ENCODE measurements around the gene SMIM23.

DNA sequence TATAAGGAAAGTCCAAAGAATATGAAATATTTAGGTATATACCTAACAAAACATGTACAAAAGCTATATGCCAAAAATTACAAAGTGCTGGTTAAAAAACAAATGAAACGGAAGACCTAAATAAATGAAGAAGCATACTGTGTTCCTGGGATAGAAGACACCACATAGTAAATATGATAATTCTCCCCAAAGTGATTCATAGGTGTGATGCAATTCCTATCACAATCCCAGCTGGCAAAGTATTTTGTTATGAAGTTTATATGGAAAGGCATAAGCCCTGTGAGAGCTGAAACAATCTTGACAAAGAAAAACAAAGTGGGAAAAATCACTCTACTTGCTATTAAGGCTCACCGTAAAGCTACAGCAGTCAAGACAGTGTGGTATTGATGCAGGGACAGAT lies 2.6 kb upstream of the SMIM23 start:
- no peak for TF ChIP-seq POLR2AphosphoS5 (IDR thresholded peaks at IDR 0.05)
- no peak for TF ChIP-seq POLR2A (IDR thresholded peaks at IDR 0.05)

All from breast epithelium (tissue), 3 donors.